LNCaP clone FGC (cell line): Measurements from ENCODE around the gene TNS3.

ENCODE experiments used
- DNase-seq: peaks from one replicate; pipeline ENCODE4 v3.0.0-alpha.2; 2011; ENCODE audit warnings: low read depth
- H3K4me3 ChIP-seq: 2 replicates; pipeline ENCODE4 v1.5.1; 2011; ENCODE audit warnings: mild to moderate bottlenecking, low read depth, low read length, control low read depth
- CTCF ChIP-seq: IDR thresholded peaks from 2 replicates; pipeline ENCODE4 v1.5.1; 2012; ENCODE audit warnings: mild to moderate bottlenecking; ENCODE audit not compliant: control insufficient read depth, insufficient read depth; ENCODE audit errors: extremely low read depth

TNS3 gene

GRCh38 chr7:47332681-47333553 lies 249.0 kb downstream of the TNS3 start:
- peak; percentile 54 for DNase-seq
- no peak for TF ChIP-seq CTCF
- no peak overlapping the region for H3K4me3 ChIP-seq

GRCh38 chr7:47332213-47332612 lies 249.7 kb downstream of the TNS3 start:
- TF ChIP-seq CTCF = no peak
- no peak overlapping the region for H3K4me3 ChIP-seq
- no peak for DNase-seq

DNA sequence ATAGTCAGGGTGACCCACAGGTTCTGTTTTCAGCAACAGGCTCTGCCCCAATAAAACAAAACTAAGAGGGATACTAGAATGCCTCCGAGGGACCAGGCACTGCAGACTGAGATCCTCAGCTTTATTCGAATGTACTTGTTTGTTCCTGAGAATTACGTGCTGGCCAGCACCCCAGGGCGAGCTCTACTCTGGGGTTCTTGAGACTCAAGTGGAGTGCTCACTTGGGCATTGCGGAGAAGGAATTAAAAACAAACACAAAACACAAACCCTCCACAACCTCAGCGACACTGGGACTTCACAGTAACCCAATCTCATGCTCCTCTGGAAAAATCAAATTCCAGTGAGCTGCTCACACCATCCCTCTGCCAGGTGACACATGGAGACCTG lies 250.7 kb downstream of the TNS3 start:
- no peak overlapping the region for H3K4me3 ChIP-seq
- no peak for DNase-seq
- TF ChIP-seq CTCF = no peak

GRCh38 chr7:47330561-47331178 lies 251.2 kb downstream of the TNS3 start:
- DNase-seq = no peak
- no peak overlapping the region for H3K4me3 ChIP-seq
- TF ChIP-seq CTCF = no peak

GRCh38 chr7:47330026-47330425 lies 251.9 kb downstream of the TNS3 start:
- DNase-seq = no peak
- no peak overlapping the region for H3K4me3 ChIP-seq
- TF ChIP-seq CTCF = no peak

DNA sequence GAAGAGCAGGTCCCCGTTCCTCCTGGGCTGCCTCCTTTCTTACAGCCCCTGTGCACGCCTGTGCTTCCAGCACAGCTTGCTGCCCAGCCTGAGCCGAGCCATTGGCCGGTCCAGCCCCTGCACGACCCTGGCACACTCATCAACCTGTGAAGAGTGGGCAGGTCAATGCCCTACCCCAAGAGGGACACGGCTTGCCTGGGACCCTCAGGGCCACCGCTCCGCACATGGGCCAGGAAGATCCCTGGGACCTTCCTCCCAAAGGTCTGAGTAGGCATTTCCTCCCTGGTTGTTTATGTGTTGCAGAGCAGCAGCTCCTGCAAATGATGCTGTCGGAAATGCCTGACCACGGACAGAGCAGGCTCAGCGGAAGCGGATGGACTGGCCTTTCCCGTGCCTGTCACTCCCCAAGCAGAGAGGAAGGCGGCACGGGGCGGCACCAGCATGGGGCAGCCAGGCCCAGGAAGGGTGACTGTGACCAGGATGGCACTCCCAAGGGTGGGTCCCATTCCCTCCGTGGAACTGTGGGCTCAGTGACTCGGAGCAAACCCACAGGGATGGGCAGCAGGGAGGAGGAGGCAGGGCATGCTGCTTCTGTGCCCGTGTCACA lies 252.5 kb downstream of the TNS3 start:
- DNase-seq = no peak
- TF ChIP-seq CTCF = no peak
- H3K4me3 ChIP-seq = no peak overlapping the region
